SK-N-SH (cell line): ENCODE measurements around the gene TTC21A.

Experiments
- TEAD4 ChIP-seq: IDR thresholded peaks from 2 replicates; pipeline ENCODE4 v1.4.0; 2012; ENCODE audit warnings: mild to moderate bottlenecking, borderline replicate concordance; ENCODE audit not compliant: insufficient read depth
- TF ChIP-seq, protein P1 (sequence below): fragments of 200-600 bp; sonication (generic); IDR thresholded peaks from 2 replicates; pipeline ENCODE4 v1.6.1; 2017; ENCODE audit warnings: antibody characterized with exemption, mild to moderate bottlenecking, moderate library complexity

DNA sequence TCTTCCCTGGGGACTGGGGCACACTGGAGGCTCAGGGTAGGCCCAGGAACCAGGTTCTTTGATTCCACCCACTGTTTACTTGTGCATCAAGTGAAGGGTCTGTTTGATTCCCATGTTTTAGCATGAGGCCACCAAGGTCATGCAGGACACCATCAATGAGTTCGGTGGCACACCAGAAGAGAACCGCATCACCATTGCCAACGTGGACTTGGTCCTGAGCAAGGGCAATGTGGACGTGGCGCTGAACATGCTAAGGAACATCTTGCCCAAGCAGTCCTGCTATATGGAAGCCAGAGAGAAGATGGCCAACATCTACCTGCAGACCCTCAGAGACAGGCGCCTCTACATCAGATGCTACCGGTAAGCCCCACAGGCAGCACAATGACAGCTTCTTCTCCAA lies 21.5 kb downstream of the TTC21A start:
- TF ChIP-seq, protein P1, sequence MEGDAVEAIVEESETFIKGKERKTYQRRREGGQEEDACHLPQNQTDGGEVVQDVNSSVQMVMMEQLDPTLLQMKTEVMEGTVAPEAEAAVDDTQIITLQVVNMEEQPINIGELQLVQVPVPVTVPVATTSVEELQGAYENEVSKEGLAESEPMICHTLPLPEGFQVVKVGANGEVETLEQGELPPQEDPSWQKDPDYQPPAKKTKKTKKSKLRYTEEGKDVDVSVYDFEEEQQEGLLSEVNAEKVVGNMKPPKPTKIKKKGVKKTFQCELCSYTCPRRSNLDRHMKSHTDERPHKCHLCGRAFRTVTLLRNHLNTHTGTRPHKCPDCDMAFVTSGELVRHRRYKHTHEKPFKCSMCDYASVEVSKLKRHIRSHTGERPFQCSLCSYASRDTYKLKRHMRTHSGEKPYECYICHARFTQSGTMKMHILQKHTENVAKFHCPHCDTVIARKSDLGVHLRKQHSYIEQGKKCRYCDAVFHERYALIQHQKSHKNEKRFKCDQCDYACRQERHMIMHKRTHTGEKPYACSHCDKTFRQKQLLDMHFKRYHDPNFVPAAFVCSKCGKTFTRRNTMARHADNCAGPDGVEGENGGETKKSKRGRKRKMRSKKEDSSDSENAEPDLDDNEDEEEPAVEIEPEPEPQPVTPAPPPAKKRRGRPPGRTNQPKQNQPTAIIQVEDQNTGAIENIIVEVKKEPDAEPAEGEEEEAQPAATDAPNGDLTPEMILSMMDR: no peak
- TF ChIP-seq TEAD4: no peak
